H1 (cell line): ENCODE data around the gene CDC7. TPM values are rescaled to one million over a fixed set of nuclear protein-coding genes. Genes with fewer than 3 reads are reported as not detected.

ENCODE experiments used
- CTCF ChIA-PET: fragments of 300-600 bp; sonication (Branson Sonifier 250); formaldehyde crosslinking; loops from one replicate; lab custom pipeline; 2021; ENCODE audit not compliant: partially characterized antibody; lab: Charles Lee
- POLR2A ChIA-PET: fragments of 300-600 bp; sonication (Branson Sonifier 250); formaldehyde crosslinking; loops from one replicate; lab custom pipeline; 2021; ENCODE audit warnings: inconsistent platforms; ENCODE audit not compliant: partially characterized antibody; lab: Charles Lee
- DNase-seq, 2 experiments: peaks; one replicate each; pipeline versions ENCODE4 v3.0.0 to v3.0.0-alpha.2; 2010 to 2022; ENCODE audit warnings: low spot score in 2 of 2, low read depth in 1 of 2, mixed read lengths in 1 of 2
- FAIRE-seq: peaks from 2 replicates; lab custom pipeline; 2011; peaks lifted over from hg19 to GRCh38; lab: Jason Lieb, UNC
- H2AFZ ChIP-seq: 2 replicates; pipeline ENCODE4 v1.8.1; 2012; ENCODE audit warnings: low read length, inconsistent platforms
- H2AK5ac ChIP-seq: 2 replicates; pipeline ENCODE4 v1.6.1; 2013; ENCODE audit warnings: low read depth, low read length
- H2BK120ac ChIP-seq: replicated peaks from 2 replicates; pipeline ENCODE3; 2013; ENCODE audit warnings: low read depth, low read length, inconsistent platforms
- H2BK12ac ChIP-seq: 2 replicates; pipeline ENCODE4 v1.6.1; 2013; ENCODE audit warnings: low read depth, low read length
- H2BK15ac ChIP-seq: 2 replicates; pipeline ENCODE4 v1.6.1; 2013; ENCODE audit warnings: low read length
- H2BK20ac ChIP-seq: 2 replicates; pipeline ENCODE4 v1.6.1; 2013; ENCODE audit warnings: low read length
- H2BK5ac ChIP-seq: 2 replicates; pipeline ENCODE4 v1.6.1; 2013; ENCODE audit warnings: low read depth, low read length
- H3K14ac ChIP-seq: 2 replicates; pipeline ENCODE4 v1.6.1; 2013; ENCODE audit warnings: inconsistent platforms; ENCODE audit not compliant: insufficient read length
- H3K18ac ChIP-seq: 2 replicates; pipeline ENCODE4 v1.6.1; 2013; ENCODE audit warnings: low read length; ENCODE audit errors: extremely low read depth
- H3K23ac ChIP-seq: 2 replicates; pipeline ENCODE4 v1.6.1; 2013; ENCODE audit warnings: inconsistent platforms; ENCODE audit not compliant: insufficient read length
- H3K23me2 ChIP-seq: 2 replicates; pipeline ENCODE4 v1.6.1; 2013; ENCODE audit warnings: low read depth, low read length
- H3K27ac ChIP-seq: 2 replicates; pipeline ENCODE4 v1.6.1; 2011; ENCODE audit warnings: low read depth, low read length, inconsistent platforms
- H3K27me3 ChIP-seq, 4 experiments: replicated peaks in 1 of 4; 1 replicate in 1 of 4; 2 replicates in 3 of 4; pipeline versions ENCODE4 v1.6.1 to v1.8.1; 2011 to 2013; ENCODE audit warnings: low read length in 3 of 4, mild to moderate bottlenecking in 3 of 4, inconsistent platforms in 2 of 4, mixed read lengths in 2 of 4, moderate library complexity in 1 of 4; ENCODE audit not compliant: control insufficient read depth in 3 of 4, insufficient read depth in 3 of 4; ENCODE audit errors: extremely low read depth in 1 of 4
- H3K36me3 ChIP-seq, 4 experiments: 2 replicates each; pipeline versions ENCODE4 v1.6.1 to v1.8.1; 2011 to 2013; ENCODE audit warnings: mild to moderate bottlenecking in 4 of 4, low read length in 3 of 4, moderate library complexity in 2 of 4, control low read depth in 1 of 4, inconsistent platforms in 1 of 4; ENCODE audit not compliant: insufficient read depth in 4 of 4, control insufficient read depth in 2 of 4
- H3K4ac ChIP-seq: replicated peaks from 2 replicates; pipeline ENCODE3; 2013; ENCODE audit warnings: low read length, low read depth, mixed read lengths, inconsistent platforms; ENCODE audit not compliant: insufficient read length
- H3K4me1 ChIP-seq, 4 experiments: replicated peaks in 1 of 4; 1 replicate in 1 of 4; 2 replicates in 3 of 4; pipeline versions ENCODE4 v1.6.1 to v1.8.1; 2011 to 2013; ENCODE audit warnings: low read length in 3 of 4, inconsistent platforms in 2 of 4, mixed read lengths in 1 of 4; ENCODE audit not compliant: insufficient read depth in 4 of 4, control insufficient read depth in 3 of 4
- H3K4me2 ChIP-seq, 2 experiments: 2 replicates each; pipeline versions ENCODE4 v1.6.1 to v1.8.1; 2011 to 2013; ENCODE audit warnings: low read depth in 2 of 2, low read length in 2 of 2, control low read depth in 1 of 2, inconsistent platforms in 1 of 2, mild to moderate bottlenecking in 1 of 2; ENCODE audit not compliant: insufficient read depth in 1 of 2
- H3K4me3 ChIP-seq, 4 experiments: fragments of 200-600, 300-600 bp in 1 of 4; sonication (generic), shearing (Covaris generic), sonication (Bioruptor Twin) in 1 of 4; 2 replicates each; pipeline versions ENCODE4 v1.5.1 to v1.8.1; 2011 to 2016; ENCODE audit warnings: low read length in 4 of 4, low read depth in 3 of 4, control low read depth in 2 of 4, inconsistent platforms in 2 of 4, mild to moderate bottlenecking in 2 of 4, mixed read lengths in 1 of 4, moderate library complexity in 1 of 4; ENCODE audit not compliant: insufficient read depth in 2 of 4; ENCODE audit errors: extremely low read depth in 1 of 4
- H3K56ac ChIP-seq: replicated peaks from 2 replicates; pipeline ENCODE3; 2013; ENCODE audit warnings: low read depth, mild to moderate bottlenecking, mixed read lengths, low read length, inconsistent platforms; ENCODE audit not compliant: insufficient read length
- H3K79me1 ChIP-seq: 2 replicates; pipeline ENCODE4 v1.6.1; 2013; ENCODE audit warnings: low read depth, low read length, control low read depth
- H3K79me2 ChIP-seq, 2 experiments: 2 replicates each; pipeline versions ENCODE4 v1.6.1 to v1.8.1; 2012 to 2013; ENCODE audit warnings: low read length in 2 of 2, mild to moderate bottlenecking in 2 of 2, inconsistent platforms in 1 of 2; ENCODE audit not compliant: insufficient read depth in 2 of 2, control insufficient read depth in 1 of 2
- H3K9ac ChIP-seq, 4 experiments: replicated peaks in 1 of 4; 1 replicate in 1 of 4; 2 replicates in 3 of 4; pipeline versions ENCODE4 v1.6.1 to v1.8.1; 2011 to 2013; ENCODE audit warnings: low read depth in 3 of 4, low read length in 3 of 4, control low read depth in 2 of 4, mild to moderate bottlenecking in 2 of 4, moderate library complexity in 2 of 4, inconsistent platforms in 1 of 4; ENCODE audit errors: extremely low read depth in 1 of 4
- H3K9me3 ChIP-seq, 2 experiments: 2 replicates each; pipeline versions ENCODE4 v1.6.1 to v1.8.1; 2012 to 2013; ENCODE audit warnings: mild to moderate bottlenecking in 2 of 2, moderate library complexity in 2 of 2, control low read depth in 1 of 2, inconsistent platforms in 1 of 2, low read depth in 1 of 2, low read length in 1 of 2, mixed read lengths in 1 of 2; ENCODE audit not compliant: insufficient read depth in 2 of 2
- H4K20me1 ChIP-seq, 2 experiments: replicated peaks in 1 of 2; 2 replicates each; pipeline versions ENCODE3 to v1.8.1; 2011 to 2013; ENCODE audit warnings: inconsistent platforms in 2 of 2, low read length in 2 of 2, mild to moderate bottlenecking in 1 of 2; ENCODE audit not compliant: insufficient read depth in 2 of 2, control insufficient read depth in 1 of 2
- H4K5ac ChIP-seq: 2 replicates; pipeline ENCODE4 v1.6.1; 2013; ENCODE audit warnings: low read length, low read depth, mixed read lengths, inconsistent platforms; ENCODE audit not compliant: insufficient read length
- H4K8ac ChIP-seq: 2 replicates; pipeline ENCODE4 v1.8.0; 2013; ENCODE audit warnings: mild to moderate bottlenecking, moderate library complexity, low read length, inconsistent platforms; ENCODE audit not compliant: insufficient read depth; ENCODE audit errors: extremely low read depth
- H4K91ac ChIP-seq: replicated peaks from 2 replicates; pipeline ENCODE3; 2013; ENCODE audit warnings: low read length, mixed read lengths, inconsistent platforms; ENCODE audit not compliant: insufficient read length
- POLR2A ChIP-seq, 2 experiments: IDR thresholded peaks; 1 replicate in 1 of 2; 2 replicates in 1 of 2; pipeline ENCODE4 v1.6.1; 2011; ENCODE audit warnings: low read depth in 2 of 2, low read length in 2 of 2, mild to moderate bottlenecking in 2 of 2; ENCODE audit errors: control extremely low read depth in 1 of 2
- SIN3A ChIP-seq, 2 experiments: IDR thresholded peaks in 1 of 2; conservative IDR thresholded peaks in 1 of 2; 2 replicates each; pipeline ENCODE4 v1.6.1; 2011 to 2012; ENCODE audit warnings: low read length in 2 of 2, improper control_type of control experiment in 1 of 2, low read depth in 1 of 2, mild to moderate bottlenecking in 1 of 2
- TCF12 ChIP-seq: IDR thresholded peaks from 2 replicates; pipeline ENCODE4 v1.6.1; 2011; ENCODE audit warnings: low read depth, mild to moderate bottlenecking, low read length
- WGBS, 2 experiments: shearing (Covaris generic) in 1 of 2; methylation state at CpG; one replicate each; pipeline versions ENCODE4 v1.1.6 to v1.1.7; 2013 to 2015; ENCODE audit warnings: low lambda C conversion rate in 2 of 2, mixed read lengths in 2 of 2, inconsistent platforms in 1 of 2, low coverage in 1 of 2, missing lambda C conversion rate in 1 of 2; ENCODE audit not compliant: insufficient replicate concordance in 2 of 2, insufficient coverage in 1 of 2, insufficient read length in 1 of 2; ENCODE audit errors: extremely low coverage in 1 of 2, missing lambda C conversion rate in 1 of 2; 5-methylcytosine and 5-hydroxymethylcytosine counted together
- polyA plus RNA-seq, 7 experiments: library from polyadenylated mRNA; depleted of rRNA in 3 of 7; stranded (reverse) in 5 of 7; unstranded in 2 of 7; fragments of >200 nt in 5 of 7; fragments of 200-250 nt in 2 of 7; gene quantifications; 1 replicate in 5 of 7; 2 replicates in 1 of 7; 4 replicates in 1 of 7; pipeline versions ENCODE4 v1.2.1 to v1.2.3, GENCODE V29; 2011 to 2013; ENCODE audit warnings: missing spikeins in 2 of 7, mixed read lengths in 2 of 7
- total RNA-seq: library from RNA; stranded (reverse); fragmentation: NEBNext Ultra II Directional; extraction: Animal tissue kit (Norgen Biotek cat#: 25700); gene quantifications from 2 replicates; pipeline ENCODE4 v1.2.1, GENCODE V29; 2021

CDC7 gene
- total and polyA plus RNA-seq, 2 of the 8 experiments (the other 6 are each of a cell fraction or from before 2014, with no cell fraction given): 12.2 to 34.4 TPM

DNA sequence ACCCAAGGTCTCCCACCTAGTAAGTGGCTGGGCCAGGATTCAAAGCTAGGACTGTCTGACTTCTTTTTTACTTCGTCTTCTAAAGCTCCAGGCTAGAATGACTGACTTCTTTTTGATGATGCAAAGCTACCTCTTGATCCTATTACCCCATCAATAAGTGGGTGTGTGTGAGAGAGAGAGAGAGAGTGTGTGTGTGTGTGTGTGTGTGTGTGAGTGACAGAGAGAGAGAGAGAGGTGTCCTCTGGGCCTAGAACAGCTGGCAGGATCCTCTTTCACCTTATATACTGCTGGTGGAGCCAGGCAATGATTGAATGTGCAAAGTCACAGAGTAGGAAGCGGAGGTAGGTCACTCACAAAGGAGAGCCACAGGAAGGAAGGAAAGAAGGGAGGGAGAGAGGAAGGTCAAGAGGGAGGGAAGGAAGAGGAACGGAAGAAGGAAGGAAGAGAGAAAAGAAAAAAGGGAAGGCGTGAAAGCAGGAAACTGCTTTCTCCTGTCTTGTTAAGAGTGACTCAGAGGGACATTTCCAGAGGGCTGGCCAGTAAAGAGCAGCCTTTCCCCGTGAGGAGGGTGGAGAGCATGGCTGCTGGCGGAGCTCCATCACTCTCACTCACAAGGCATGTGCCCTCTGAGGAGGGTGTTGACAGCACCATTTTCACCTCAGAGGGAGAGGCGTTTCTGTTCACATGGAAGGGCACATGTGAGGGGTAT is 68.9 kb downstream of the CDC7 start:
- TF ChIP-seq POLR2A (IDR thresholded peaks at IDR 0.05; ENCODE audit: control extremely low read depth in 1 of 2, low read depth in 2 of 2, low read length in 2 of 2): no peak
- TF ChIP-seq SIN3A (conservative IDR thresholded peaks at IDR 0.05 in 1 of 2, IDR thresholded peaks at IDR 0.05 in 1 of 2; ENCODE audit: low read depth in 1 of 2, low read length in 2 of 2): no peak
- no peak for TF ChIP-seq TCF12
- FAIRE-seq: no peak
- H3K14ac ChIP-seq: no peak overlapping the region
- H2AK5ac ChIP-seq: no peak overlapping the region
- ChIA-PET CTCF (interaction anchor here (0.7 to 1.6 kb wide), 5 partner anchors 12 to 218 kb away, joined by 3 to 4 read pairs (median 3); no protein-coding TSS in a partner anchor), POLR2A (no interaction called here)
- H2BK15ac ChIP-seq: no peak overlapping the region
- no peak overlapping the region for H4K5ac ChIP-seq
- 87% methylated on average over 7 of the region's 7 CpGs; no CpG with 5 or more reads in 1 of the 2 experiments for WGBS, 2 experiments
- H3K4me3 ChIP-seq: no peak overlapping the region
- H3K4me2 ChIP-seq: no peak overlapping the region
- H4K8ac ChIP-seq: no peak overlapping the region
- no peaks in the 10 kb centered on the region for H3K79me2 ChIP-seq
- H4K91ac ChIP-seq: no peak overlapping the region
- H3K23me2 ChIP-seq: no peaks in the 10 kb centered on the region
- H3K27me3 ChIP-seq: no peaks in the 10 kb centered on the region
- no peak overlapping the region for H3K27ac ChIP-seq
- no peak overlapping the region for H3K4ac ChIP-seq
- H2BK12ac ChIP-seq: no peak overlapping the region
- H3K79me1 ChIP-seq: no peaks in the 10 kb centered on the region
- H3K36me3 ChIP-seq: no peaks in the 10 kb centered on the region
- DNase-seq: no peak
- H4K20me1 ChIP-seq: no peaks in the 10 kb centered on the region
- H2BK120ac ChIP-seq: no peak overlapping the region
- H3K18ac ChIP-seq: no peak overlapping the region
- H3K56ac ChIP-seq: no peak overlapping the region
- no peaks in the 10 kb centered on the region for H3K9me3 ChIP-seq
- no peak overlapping the region for H3K9ac ChIP-seq
- H2BK5ac ChIP-seq: no peak overlapping the region
- H2AFZ ChIP-seq: peak overlapping the region; percentile 59
- H2BK20ac ChIP-seq: no peak overlapping the region
- no peak overlapping the region for H3K23ac ChIP-seq
- peaks cover 0 to 5% (median 2%) of the 10 kb centered on the region in 4 experiments; a peak in 3 of 7 replicates for H3K4me1 ChIP-seq
